Mucosa of rectum (tissue), 2 donors: ENCODE measurements around the gene SREK1.

ENCODE experiments used
- H3K27ac ChIP-seq, 2 donors: one replicate each; pipeline ENCODE4 v1.7.0; 2013; ENCODE audit warnings: inconsistent platforms in 2 of 2, low read depth in 2 of 2, low read length in 2 of 2
- H3K27me3 ChIP-seq, 2 donors: one replicate each; pipeline ENCODE4 v1.7.0; 2013; ENCODE audit warnings: low read length in 2 of 2; ENCODE audit not compliant: control insufficient read depth in 2 of 2, insufficient read depth in 2 of 2
- H3K36me3 ChIP-seq, 2 donors: one replicate each; pipeline ENCODE4 v1.7.0; 2013; ENCODE audit warnings: low read length in 2 of 2; ENCODE audit not compliant: control insufficient read depth in 2 of 2, insufficient read depth in 2 of 2
- H3K4me1 ChIP-seq, 2 donors: one replicate each; pipeline ENCODE4 v1.7.0; 2013; ENCODE audit warnings: low read length in 2 of 2, mild to moderate bottlenecking in 1 of 2; ENCODE audit not compliant: control insufficient read depth in 2 of 2, insufficient read depth in 2 of 2
- H3K4me3 ChIP-seq, 2 donors: one replicate each; pipeline ENCODE4 v1.7.0; 2013; ENCODE audit warnings: low read length in 2 of 2
- H3K9ac ChIP-seq, 2 donors: one replicate each; pipeline ENCODE4 v1.7.0; 2013; ENCODE audit warnings: low read length in 2 of 2, low read depth in 1 of 2, mild to moderate bottlenecking in 1 of 2
- H3K9me3 ChIP-seq, 2 donors: one replicate each; pipeline ENCODE4 v1.7.0; 2013; ENCODE audit warnings: low read length in 2 of 2; ENCODE audit not compliant: control insufficient read depth in 2 of 2
- donor health status: healthy.
- donor health status: Normal muscosa, but diverticular disease.

The SREK1 gene

DNA sequence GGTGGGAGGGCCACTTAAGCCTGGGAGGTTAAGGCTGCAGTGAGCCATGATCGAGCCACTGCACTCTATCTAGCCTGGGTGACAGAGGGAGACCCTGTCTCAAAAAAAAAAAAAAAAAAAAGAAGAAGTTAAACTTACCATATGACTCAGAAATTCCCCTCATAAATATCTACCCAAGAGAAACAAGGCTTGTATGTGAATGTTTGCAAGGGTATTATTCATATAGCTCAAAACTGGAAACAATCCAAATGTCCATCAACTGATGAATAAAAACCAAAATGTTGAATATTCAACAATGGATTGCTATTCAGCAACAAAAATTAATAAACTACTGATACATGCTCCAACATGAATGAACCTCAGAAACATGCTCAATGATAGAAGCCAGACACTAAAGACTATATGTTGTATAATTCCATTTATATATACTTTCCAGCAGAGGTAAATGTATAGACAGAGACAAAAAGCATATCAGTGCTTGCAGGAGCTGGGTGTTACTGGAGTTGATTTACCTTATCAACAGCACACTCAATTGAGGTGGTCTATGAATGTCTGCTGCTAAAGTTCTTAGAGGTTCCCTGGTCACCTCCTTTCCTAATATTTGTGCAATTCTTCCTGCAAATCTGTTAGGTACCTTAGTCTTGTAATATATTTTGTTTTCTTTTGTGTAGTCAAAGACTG is 5.3 kb upstream of the SREK1 start:
- H3K9ac ChIP-seq, result no peak overlapping the region
- H3K27me3 ChIP-seq, result no peaks in the 10 kb centered on the region
- peaks cover 4 to 5% of the 10 kb centered on the region in 2 donors for H3K4me1 ChIP-seq
- H3K4me3 ChIP-seq, result no peak overlapping the region
- H3K27ac ChIP-seq, result no peak overlapping the region
- H3K9me3 ChIP-seq, result no peaks in the 10 kb centered on the region
- H3K36me3 ChIP-seq, result no peaks in the 10 kb centered on the region

DNA sequence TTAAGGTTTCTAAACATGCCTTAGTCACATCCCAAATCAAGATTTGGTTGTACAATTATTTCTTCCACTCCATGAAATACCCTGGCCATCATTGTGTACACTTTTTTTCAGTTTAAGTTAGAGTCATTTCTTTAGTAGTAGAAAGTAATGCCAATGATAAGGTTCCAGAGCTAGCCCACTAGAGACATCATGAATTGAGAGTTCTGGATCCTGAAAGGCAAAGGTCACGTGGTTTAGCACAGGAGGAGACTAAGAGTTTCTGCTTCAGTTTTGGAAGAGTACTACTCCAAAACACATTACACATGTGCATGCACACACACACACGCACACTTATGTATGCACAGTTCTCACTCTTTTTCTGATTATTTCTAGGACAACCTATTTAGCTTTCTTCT is 4.8 kb upstream of the SREK1 start:
- H3K36me3 ChIP-seq, result no peaks in the 10 kb centered on the region
- no peak overlapping the region for H3K4me3 ChIP-seq
- H3K4me1 ChIP-seq, result peaks cover 4 to 5% of the 10 kb centered on the region in 2 donors
- no peaks in the 10 kb centered on the region for H3K27me3 ChIP-seq
- H3K9ac ChIP-seq, result no peak overlapping the region
- no peak overlapping the region for H3K27ac ChIP-seq
- no peaks in the 10 kb centered on the region for H3K9me3 ChIP-seq

DNA sequence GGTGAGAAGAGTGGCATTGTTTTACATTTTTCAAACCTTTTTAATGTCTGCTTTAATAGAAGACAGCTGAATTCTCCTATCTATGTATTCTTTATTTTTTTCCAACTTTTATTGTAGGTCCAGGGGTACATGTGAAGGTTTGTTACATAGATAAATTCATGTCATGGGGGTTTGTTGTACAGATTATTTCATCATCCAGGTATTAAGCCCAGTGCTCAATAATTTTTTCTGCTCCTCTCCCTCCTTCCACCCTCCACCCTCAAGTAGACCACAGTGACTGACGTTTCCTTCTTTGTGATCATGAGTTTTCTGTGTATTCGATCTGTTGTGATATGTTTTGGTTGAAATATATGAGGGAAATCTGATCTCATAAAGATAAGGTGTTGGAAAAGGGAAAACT is 1.7 kb upstream of the SREK1 start:
- Histone ChIP-seq H3K4me1 (peaks cover 11 to 13% of the 10 kb centered on the region in 2 donors), H3K9me3 (no peaks in the 10 kb centered on the region), H3K27ac (no peak overlapping the region), H3K4me3 (no peak overlapping the region), H3K27me3 (no peaks in the 10 kb centered on the region), H3K36me3 (no peaks in the 10 kb centered on the region), H3K9ac (no peak overlapping the region)

DNA sequence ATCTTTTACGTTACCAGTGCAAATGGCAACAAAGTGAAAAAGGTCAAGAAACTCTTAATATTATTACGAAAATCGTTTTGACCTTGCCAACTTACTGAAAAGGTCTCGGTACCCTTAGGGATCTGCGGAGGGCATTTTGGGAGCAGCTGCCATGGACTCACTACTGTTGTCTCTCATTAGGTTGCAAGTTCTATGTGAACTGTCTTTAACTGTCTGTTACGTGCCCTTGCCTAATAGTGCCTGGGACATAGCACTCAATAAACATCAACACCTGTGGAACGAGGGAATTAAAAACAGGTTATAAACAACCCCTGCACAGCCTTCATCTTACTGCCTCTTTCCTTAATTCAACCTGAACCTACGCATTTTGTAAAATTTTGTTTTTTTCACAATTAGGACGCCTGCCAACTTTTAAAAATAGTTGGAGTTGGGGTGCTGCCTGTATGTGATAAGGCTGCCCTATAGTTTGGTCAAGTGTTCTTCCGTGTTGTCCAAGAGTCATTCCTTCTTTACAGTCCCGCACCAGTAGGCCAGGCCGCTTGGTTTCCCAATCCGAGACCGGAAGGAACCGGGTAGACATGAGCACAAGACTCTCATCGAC is 527 bp upstream of the SREK1 start:
- Histone ChIP-seq H3K4me3 (peak overlapping the region; percentile 94 to 99), H3K27me3 (no peaks in the 10 kb centered on the region), H3K27ac (peak overlapping the region; percentile 99), H3K9me3 (no peaks in the 10 kb centered on the region), H3K36me3 (no peaks in the 10 kb centered on the region), H3K9ac (peak overlapping the region; percentile 99), H3K4me1 (peaks cover 12 to 13% of the 10 kb centered on the region in 2 donors)

DNA sequence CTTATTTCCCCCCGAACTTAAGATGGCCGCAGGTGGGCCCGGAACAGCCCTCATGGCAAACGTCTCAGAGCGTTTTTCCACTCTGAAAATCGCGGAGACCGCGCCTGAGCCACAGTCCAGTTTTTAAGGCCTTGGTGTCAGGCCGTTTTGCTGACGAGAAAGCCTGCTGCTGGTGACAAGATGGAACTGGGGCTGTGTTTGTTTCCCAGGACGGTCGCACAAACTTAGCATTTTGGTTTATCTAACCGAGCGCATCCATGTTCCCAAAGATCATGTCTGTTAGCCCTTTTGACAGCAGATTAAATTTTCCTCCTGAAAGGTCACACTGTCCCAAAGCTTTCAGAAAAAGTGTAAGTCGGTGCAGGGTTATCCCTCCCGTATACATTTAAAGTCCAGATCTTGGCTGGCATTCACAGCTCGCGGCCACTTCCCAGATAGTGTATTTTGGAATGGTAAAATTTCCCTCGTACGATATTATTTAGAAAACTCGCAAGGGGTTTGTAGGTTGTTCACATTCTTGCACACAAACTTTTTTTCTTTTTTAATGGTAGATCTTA is 812 bp downstream of the SREK1 start:
- H3K36me3 ChIP-seq, result no peaks in the 10 kb centered on the region
- peak overlapping the region; percentile 99 for H3K27ac ChIP-seq
- peak overlapping the region; percentile 94 to 99 for H3K4me3 ChIP-seq
- peaks cover 12 to 13% of the 10 kb centered on the region in 2 donors for H3K4me1 ChIP-seq
- H3K27me3 ChIP-seq, result no peaks in the 10 kb centered on the region
- H3K9ac ChIP-seq, result peak overlapping the region; percentile 99
- H3K9me3 ChIP-seq, result no peaks in the 10 kb centered on the region

DNA sequence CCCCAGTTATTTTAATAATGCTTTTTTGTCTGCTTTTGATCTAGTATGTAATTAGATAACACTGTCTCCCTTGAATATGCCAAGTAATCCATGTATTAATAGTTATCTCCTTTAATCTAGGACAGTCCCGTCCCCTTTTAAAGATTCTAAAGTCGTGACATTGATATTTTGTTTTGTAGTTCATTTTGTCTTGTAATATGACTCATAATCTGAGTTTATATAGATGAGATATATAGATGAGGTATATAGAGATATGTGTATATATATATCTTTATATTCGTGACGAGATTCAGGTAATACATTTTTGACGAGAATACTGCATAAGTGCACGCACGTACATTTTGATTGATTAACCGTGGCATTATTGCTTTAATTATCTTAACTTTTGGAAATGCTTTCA is 1.6 kb downstream of the SREK1 start:
- H3K4me3 ChIP-seq, result peak overlapping the region; percentile 94 to 99
- H3K9me3 ChIP-seq, result no peaks in the 10 kb centered on the region
- no peaks in the 10 kb centered on the region for H3K36me3 ChIP-seq
- H3K27me3 ChIP-seq, result no peaks in the 10 kb centered on the region
- H3K4me1 ChIP-seq, result peaks cover 12 to 13% of the 10 kb centered on the region in 2 donors
- H3K27ac ChIP-seq, result no peak overlapping the region
- peak overlapping the region; percentile 99 for H3K9ac ChIP-seq

DNA sequence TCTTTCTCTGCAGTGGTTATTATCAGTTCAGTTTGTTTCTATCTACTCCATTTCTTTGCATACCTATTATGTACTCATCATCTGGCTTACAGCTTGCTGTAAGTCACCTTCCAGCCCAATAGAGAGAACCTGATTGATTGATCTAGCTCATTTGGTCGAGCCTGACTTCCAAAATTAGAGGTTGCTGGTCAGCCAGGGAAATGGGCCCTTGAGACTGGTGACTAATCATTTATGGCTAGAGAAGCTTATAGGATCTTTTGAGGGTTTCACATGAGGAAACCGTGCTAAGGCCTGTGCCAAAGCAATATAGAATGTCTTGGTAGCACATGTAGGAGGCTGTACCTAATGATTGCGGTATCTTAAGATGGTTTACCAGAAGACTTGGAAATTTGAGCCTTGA is 5.8 kb downstream of the SREK1 start:
- Histone ChIP-seq H3K36me3 (no peaks in the 10 kb centered on the region), H3K4me3 (no peak overlapping the region), H3K4me1 (peaks cover 7 to 8% of the 10 kb centered on the region in 2 donors), H3K9me3 (no peaks in the 10 kb centered on the region), H3K27me3 (no peaks in the 10 kb centered on the region), H3K9ac (no peak overlapping the region), H3K27ac (no peak overlapping the region)

DNA sequence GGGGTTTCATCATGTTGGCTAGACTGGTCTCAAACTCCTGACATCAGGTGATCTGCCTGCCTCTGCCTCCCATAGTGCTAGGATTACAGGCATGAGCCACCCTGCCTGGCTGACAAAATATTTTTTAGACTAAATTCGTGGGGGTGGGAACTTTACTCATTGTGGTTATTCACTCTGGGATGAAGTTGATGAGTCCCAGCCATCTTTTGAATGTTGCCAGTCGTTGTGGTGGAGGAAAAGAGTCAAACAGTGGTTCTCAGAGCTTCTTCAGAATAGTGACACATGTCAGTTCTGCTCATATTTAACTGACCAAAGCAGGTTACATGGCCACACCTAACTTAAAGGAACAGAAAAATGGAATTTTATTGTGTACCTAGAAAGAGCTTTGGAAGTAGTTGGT is 6.9 kb downstream of the SREK1 start:
- Histone ChIP-seq H3K9ac (no peak overlapping the region), H3K9me3 (no peaks in the 10 kb centered on the region), H3K4me3 (no peak overlapping the region), H3K27me3 (no peaks in the 10 kb centered on the region), H3K4me1 (peaks cover 3 to 4% of the 10 kb centered on the region in 2 donors), H3K36me3 (peaks cover 0 to 4% of the 10 kb centered on the region in 2 donors), H3K27ac (no peak overlapping the region)

DNA sequence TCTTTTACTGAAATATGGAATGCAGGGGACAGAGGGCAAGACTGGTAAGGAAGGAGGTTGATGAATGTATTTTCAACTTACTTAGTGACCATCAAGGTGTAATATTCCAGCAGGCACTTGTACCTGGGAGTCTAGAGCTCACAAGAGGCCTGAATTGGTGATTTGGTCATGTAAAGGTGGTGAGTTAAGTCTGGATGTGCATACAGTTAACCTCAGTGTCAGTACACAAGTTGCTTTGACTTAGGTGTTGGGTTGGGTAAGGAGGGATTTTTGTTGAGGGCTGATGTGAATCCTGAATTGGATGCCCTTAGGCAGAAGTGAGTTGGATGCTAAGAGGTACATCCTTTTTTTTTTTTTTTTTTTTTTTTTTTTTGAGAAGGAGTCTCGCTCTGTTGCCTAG is 7.4 kb downstream of the SREK1 start:
- peaks cover 0 to 4% of the 10 kb centered on the region in 2 donors for H3K36me3 ChIP-seq
- H3K27me3 ChIP-seq, result no peaks in the 10 kb centered on the region
- H3K4me1 ChIP-seq, result peaks cover 0 to 4% of the 10 kb centered on the region in 2 donors
- no peak overlapping the region for H3K27ac ChIP-seq
- no peak overlapping the region for H3K4me3 ChIP-seq
- no peaks in the 10 kb centered on the region for H3K9me3 ChIP-seq
- no peak overlapping the region for H3K9ac ChIP-seq

DNA sequence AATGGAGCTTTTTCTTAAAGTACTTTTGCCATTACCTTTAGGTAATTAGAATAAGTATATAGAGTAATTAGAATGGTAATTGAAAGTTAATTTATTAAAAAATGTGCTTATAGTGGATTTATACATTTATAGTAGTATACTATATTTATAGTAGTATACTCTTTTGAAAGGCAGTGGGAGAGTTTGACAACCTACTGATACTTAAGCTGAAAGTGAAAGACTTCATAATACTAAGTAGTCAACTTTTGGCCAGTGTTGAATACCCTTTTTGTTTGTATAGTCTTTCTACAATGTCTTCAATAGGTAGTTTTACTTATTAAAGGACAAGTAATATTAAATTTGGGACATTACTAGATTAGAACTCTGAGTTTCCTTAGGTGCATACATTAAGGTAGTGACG is 12.9 kb downstream of the SREK1 start:
- no peaks in the 10 kb centered on the region for H3K9me3 ChIP-seq
- no peak overlapping the region for H3K4me3 ChIP-seq
- no peak overlapping the region for H3K9ac ChIP-seq
- H3K4me1 ChIP-seq, result no peaks in the 10 kb centered on the region
- H3K27me3 ChIP-seq, result no peaks in the 10 kb centered on the region
- peaks cover 23 to 34% of the 10 kb centered on the region in 2 donors for H3K36me3 ChIP-seq
- H3K27ac ChIP-seq, result no peak overlapping the region
